22Rv1 (cell line): ENCODE measurements around the gene ABCA1.

Source experiments
- H3K27ac ChIP-seq: fragments of 450-650 bp; 2 replicates; pipeline ENCODE4 v1.5.1; 2017
- CTCF ChIP-seq: fragments of 450-650 bp; IDR thresholded peaks from 2 replicates; pipeline ENCODE4 v1.5.1; 2017; ENCODE audit warnings: mild to moderate bottlenecking
- ZFX ChIP-seq: fragments of 450-650 bp; IDR thresholded peaks from 2 replicates; pipeline ENCODE4 v1.6.1; 2017; ENCODE audit warnings: antibody characterized with exemption, borderline replicate concordance

Gene ABCA1

DNA sequence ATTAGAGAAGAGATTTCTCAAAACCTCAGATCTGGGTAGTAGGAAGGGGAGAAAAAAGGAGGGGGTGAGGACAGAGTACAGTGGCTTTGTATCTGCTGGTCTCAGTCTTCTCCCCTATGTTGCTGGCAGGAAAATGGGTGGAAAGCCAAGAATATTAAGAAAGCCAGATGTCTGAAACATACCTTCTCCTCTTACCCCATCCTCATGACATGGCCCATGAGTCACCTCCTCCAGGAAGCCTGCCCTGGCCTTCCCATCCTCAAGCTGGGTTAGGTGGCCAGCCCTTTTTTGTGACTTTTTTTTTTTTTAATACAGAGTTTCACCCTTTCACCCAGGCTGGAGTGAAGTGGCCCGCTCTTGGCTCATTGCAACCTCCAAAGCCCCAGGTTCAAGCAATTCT is 61.8 kb downstream of the ABCA1 start:
- TF ChIP-seq CTCF (no peak), ZFX (no peak)
- H3K27ac ChIP-seq, result no peak overlapping the region

- TF ChIP-seq ZFX (no peak), CTCF (no peak)
- no peak overlapping the region for H3K27ac ChIP-seq
Measured at GRCh38 chr9:104864675-104865104, 63.3 kb downstream of the ABCA1 start.

DNA sequence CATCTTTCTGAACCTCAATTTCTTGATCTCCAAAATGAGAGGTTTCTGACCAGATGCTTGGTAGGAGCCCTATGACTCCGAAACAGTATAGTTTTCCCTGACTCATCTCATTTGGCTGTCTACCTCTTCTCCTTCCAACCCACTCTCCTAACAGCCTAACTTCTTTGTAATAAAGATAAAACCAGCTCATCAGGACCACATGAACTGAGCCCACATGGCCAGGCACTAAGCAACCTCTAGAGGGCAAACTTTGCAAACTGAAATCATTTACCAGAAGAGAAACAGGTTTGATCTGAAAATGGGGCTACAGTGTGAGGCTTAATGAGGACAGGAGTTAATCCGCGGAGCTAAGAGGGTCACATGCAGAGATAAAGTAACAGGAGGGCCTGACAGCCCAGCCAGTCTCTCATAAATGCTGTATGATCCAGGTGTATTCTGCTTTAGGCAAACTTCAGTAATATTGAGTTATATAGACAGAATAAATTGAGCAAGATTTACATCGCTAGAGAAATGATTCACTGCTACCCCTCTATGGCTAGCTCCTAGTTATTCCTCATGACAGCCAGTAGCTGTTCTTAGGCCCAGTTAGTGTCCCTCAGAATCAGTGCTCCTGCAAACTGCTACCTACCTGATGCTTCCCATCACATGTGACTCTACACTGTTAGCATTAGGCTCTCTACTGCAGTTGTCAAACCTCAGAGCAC is 64.6 kb downstream of the ABCA1 start:
- no peak for TF ChIP-seq ZFX
- TF ChIP-seq CTCF, result peak; percentile 88
- no peak overlapping the region for H3K27ac ChIP-seq

DNA sequence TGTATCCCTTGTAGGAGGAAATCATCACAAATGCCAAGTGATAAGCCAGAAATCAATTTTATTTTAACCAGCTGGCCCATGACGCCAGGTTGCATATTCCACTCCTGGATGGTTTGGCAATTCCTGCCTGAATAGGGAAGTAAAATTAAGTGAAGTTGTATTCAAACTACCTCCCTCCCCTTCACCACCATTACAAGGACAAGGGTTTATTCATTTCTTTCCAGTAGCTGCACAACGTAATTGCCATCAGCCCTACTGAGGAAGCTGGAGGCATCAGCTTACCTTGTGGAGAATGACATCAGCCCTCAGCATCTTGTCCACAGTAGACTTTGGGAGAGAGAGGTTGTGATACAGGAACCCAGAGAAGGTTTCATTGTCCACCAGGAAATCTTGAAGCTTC is 66.6 kb downstream of the ABCA1 start:
- no peak for TF ChIP-seq ZFX
- no peak for TF ChIP-seq CTCF
- no peak overlapping the region for H3K27ac ChIP-seq

- no peak overlapping the region for H3K27ac ChIP-seq
- TF ChIP-seq ZFX, result no peak
- no peak for TF ChIP-seq CTCF
Measured at GRCh38 chr9:104860263-104860662, 67.7 kb downstream of the ABCA1 start.

DNA sequence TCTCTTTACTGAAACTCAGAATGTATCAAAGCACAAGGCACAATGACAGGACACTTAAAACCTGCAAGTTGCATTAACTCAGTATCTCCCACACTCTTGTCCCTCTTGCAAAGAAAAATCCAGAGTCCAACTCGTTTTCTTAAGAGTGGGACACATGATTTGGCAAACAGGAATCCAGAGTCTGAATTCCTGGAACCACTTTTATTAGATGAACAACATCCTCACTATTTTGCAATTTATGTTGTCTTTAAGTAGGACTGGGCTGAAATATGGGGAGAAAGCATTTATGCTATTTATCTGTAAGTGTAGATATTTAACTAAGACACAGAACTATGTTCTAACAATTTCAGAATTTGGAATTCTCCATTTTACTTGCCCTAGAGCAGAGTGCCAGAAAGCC is 69.1 kb downstream of the ABCA1 start:
- no peak for TF ChIP-seq ZFX
- no peak for TF ChIP-seq CTCF
- H3K27ac ChIP-seq, result no peak overlapping the region

- no peak overlapping the region for H3K27ac ChIP-seq
- TF ChIP-seq CTCF, result no peak
- TF ChIP-seq ZFX, result no peak
Measured at GRCh38 chr9:104858271-104858670, 69.7 kb downstream of the ABCA1 start.
